BJ (cell line): ENCODE data around the gene NOVA1. TPM values are rescaled to one million over a fixed set of nuclear protein-coding genes. Genes with fewer than 3 reads are reported as not detected.

Source experiments
- CTCF ChIA-PET: fragments of 350-600 bp; formaldehyde crosslinking; extraction: SDS; loops from one replicate; lab custom pipeline; 2021; ENCODE audit warnings: antibody characterized with exemption, inconsistent platforms; lab: Yijun Ruan, JAX
- POLR2A ChIA-PET: fragments of 300-600 bp; sonication (Branson Sonifier 250); formaldehyde crosslinking; extraction: SDS; loops from one replicate; lab custom pipeline; 2021; ENCODE audit warnings: antibody characterized with exemption; lab: Charles Lee
- DNase-seq: peaks from one replicate; pipeline ENCODE4 v3.0.0-alpha.2; 2011; ENCODE audit warnings: low read depth
- H3K27me3 ChIP-seq: 2 replicates; pipeline ENCODE4 v1.6.0; 2011; ENCODE audit warnings: low read length; ENCODE audit not compliant: control insufficient read depth, insufficient read depth
- H3K36me3 ChIP-seq: 2 replicates; pipeline ENCODE4 v1.5.1; 2011; ENCODE audit warnings: low read length; ENCODE audit not compliant: control insufficient read depth, insufficient read depth
- H3K4me3 ChIP-seq: 2 replicates; pipeline ENCODE4 v1.5.1; 2011; ENCODE audit warnings: low read depth, mild to moderate bottlenecking, control low read depth, low read length
- CTCF ChIP-seq: IDR thresholded peaks from 2 replicates; pipeline ENCODE4 v1.5.1; 2011; ENCODE audit warnings: low read depth, mild to moderate bottlenecking, control low read depth, inconsistent platforms, low read length, moderate library complexity; ENCODE audit not compliant: insufficient read depth
- polyA plus RNA-seq: library from polyadenylated mRNA; depleted of rRNA; stranded (reverse); fragments of >200 nt; gene quantifications from 2 replicates; pipeline ENCODE4 v1.2.3, GENCODE V29; 2011

Gene NOVA1
- polyA plus RNA-seq, 1 experiment = not detected

GRCh38 chr14:26621807-26622560 is 24.2 kb upstream of the NOVA1 start:
- CTCF ChIA-PET = no interaction called here
- TF ChIP-seq CTCF = no peak
- POLR2A ChIA-PET = no interaction called here

GRCh38 chr14:26621364-26621763 is 23.5 kb upstream of the NOVA1 start:
- no peak for DNase-seq
- POLR2A ChIA-PET = no interaction called here

More at GRCh38 chr14:26621807-26622560, 24.2 kb upstream of the NOVA1 start:
- Histone ChIP-seq H3K27me3 (no peaks in the 10 kb centered on the region), H3K4me3 (no peak overlapping the region), H3K36me3 (no peaks in the 10 kb centered on the region)
- DNase-seq = no peak

GRCh38 chr14:26611259-26611658 is 13.4 kb upstream of the NOVA1 start:
- ChIA-PET CTCF (no interaction called here), POLR2A (no interaction called here)

More at GRCh38 chr14:26621364-26621763, 23.5 kb upstream of the NOVA1 start:
- Histone ChIP-seq H3K27me3 (no peaks in the 10 kb centered on the region), H3K4me3 (no peak overlapping the region), H3K36me3 (no peaks in the 10 kb centered on the region)
- CTCF ChIA-PET = no interaction called here
- no peak for TF ChIP-seq CTCF

GRCh38 chr14:26606729-26607312 is 9.0 kb upstream of the NOVA1 start:
- H3K36me3 ChIP-seq = no peaks in the 10 kb centered on the region
- no peak overlapping the region for H3K4me3 ChIP-seq
- no peak for DNase-seq
- ChIA-PET CTCF (no interaction called here), POLR2A (no interaction called here)
- H3K27me3 ChIP-seq = no peaks in the 10 kb centered on the region
- TF ChIP-seq CTCF = no peak

More at GRCh38 chr14:26611259-26611658, 13.4 kb upstream of the NOVA1 start:
- Histone ChIP-seq H3K36me3 (no peaks in the 10 kb centered on the region), H3K27me3 (no peaks in the 10 kb centered on the region), H3K4me3 (no peak overlapping the region)
- DNase-seq = no peak
- TF ChIP-seq CTCF = no peak

- Histone ChIP-seq H3K36me3 (no peaks in the 10 kb centered on the region), H3K4me3 (no peak overlapping the region), H3K27me3 (no peaks in the 10 kb centered on the region)
- TF ChIP-seq CTCF = no peak
- no peak for DNase-seq
- ChIA-PET POLR2A (no interaction called here), CTCF (no interaction called here)
These were observed 7.8 kb upstream of the NOVA1 start for GRCh38 chr14:26605602-26606001.
